GM21381 (cell line): ENCODE measurements around the gene CCDC197.

ENCODE experiments used
- ATAC-seq: cut with Tn5 transposase; IDR thresholded peaks from one replicate; pipeline ENCODE4 v1.9.1; 2021; ENCODE audit warnings: mild to moderate bottlenecking, moderate library complexity; ENCODE audit not compliant: unreplicated experiment

The CCDC197 gene

DNA sequence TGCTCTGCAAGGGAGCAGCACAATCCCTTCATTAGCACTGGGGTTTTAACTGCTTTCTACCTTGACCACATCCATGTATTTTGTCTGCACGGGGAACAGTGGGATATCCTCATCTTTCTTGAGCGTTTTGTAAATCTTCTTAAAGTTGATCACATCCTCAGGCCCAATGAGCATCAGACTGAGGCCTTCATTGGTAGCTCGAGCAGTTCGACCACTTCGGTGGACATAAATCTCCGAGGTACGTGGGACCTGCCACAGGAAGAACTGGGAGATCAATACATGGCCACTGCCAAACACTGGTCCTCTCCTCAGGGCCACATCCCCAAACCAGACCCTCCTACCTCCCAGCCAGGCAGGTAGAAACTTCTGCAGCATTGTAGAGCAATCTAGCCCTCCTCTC is 57.8 kb downstream of the CCDC197 start:
- no peak for ATAC-seq

DNA sequence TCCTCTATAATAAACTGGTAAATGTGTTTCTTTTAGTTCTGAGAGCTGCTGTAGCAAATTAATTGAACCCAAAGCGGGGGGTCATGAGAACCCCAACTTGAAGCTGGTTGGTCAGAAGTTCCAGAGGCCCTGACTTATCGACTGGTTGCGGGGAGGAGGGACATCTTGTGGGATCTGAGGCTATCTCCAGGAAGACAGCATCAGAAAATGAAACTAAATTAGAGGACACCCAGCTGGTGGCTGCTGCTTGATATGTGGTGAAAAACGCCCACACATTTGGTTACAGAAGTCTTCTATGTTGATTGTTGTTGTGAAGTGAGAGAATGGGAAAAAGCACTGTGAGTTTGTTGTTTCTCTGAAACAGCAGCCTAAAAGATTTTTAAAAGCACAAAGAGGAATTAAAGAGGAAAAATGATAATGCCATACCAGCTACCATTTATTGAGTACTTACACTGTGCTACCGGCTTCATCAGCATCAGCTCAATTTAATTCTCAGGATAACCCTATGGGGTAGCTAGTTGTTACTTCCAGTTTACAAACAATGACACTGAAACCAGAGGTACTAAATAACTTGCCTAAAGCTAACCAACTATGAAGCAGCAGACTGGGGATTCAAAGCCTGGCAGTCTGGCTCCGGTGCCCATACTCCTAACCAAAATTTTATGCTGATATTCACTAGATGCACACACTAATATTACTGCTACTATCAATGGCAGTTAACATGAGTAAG is 59.6 kb downstream of the CCDC197 start:
- peak; percentile 83 for ATAC-seq

DNA sequence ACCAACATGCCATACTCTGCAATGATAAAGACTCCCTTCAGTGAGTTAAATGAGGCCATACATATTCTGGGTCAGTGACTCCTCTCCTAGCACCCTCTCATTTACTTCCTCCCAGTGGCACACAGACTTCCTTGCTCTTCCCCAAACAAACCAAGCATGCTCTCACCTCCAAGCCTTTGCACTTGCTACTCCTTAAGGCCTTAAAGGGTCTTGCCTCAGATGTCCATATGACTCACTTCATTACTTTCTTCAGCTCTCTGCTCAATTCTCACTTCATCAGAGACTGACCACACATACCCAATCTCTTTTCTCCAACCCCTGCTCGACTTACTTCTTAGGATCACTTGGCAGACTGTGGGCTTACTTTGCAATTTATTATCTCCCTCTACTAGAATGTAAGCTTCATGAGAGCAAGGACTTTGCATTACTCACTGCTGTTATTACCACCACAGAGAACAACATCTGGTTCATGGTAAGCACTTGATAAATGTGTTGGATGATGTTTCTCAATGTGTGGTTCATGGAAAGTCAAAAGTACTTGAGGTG is 61.1 kb downstream of the CCDC197 start:
- ATAC-seq: no peak
